GM13977 (cell line): Measurements from ENCODE around the gene DLX4.

Experiments
- DNase-seq: peaks from one replicate; pipeline ENCODE4 v3.0.0; 2012; ENCODE audit warnings: low spot score
- CTCF ChIP-seq: IDR thresholded peaks from 2 replicates; pipeline ENCODE4 v1.5.1; 2012; ENCODE audit warnings: mild to moderate bottlenecking, control low read depth; ENCODE audit not compliant: insufficient read depth; ENCODE audit errors: extremely low read depth, missing control alignments
- in situ Hi-C: fragments of 300-500 bp; cut with MboI; formaldehyde crosslinking; loops from one replicate; pipeline ENCODE4 v1.12.0; 2022; ENCODE audit warnings: low sequenced_read_pairs, low pct_unique_long_range_greater_than_20kb, mixed read lengths, inconsistent platforms; ENCODE audit not compliant: unreplicated experiment

DLX4 gene

DNA sequence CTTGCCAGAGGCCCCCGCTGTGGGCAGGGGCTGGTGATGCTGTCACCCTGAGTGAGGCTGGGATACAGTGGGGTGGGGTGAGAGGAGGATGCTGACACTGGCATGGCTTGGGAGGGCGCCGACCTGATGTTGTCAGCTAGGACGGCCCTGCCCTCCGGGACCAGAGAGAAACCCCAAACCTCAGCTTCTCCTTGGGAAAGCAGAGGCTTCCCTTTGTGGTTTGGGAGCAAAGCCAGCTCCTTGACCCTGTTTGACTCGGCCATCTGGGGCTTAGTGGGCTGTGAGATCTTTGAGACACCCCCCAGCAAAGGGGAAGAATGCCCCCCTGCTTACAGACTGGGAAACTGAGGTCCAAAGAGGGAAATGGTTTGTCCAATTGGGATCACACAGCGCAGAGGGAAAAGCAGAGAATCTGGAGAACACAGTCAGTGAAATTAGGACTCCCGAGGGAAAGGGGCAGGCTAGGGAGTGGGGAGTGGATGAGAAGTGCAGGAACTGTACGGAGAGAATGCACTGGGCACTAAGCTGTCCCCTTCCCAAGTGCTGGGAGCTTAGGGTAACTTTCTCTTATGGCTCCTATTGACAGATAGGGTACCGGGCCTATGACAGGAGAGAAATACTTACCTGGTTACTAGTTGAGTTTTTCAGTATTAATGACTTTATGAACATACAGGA, 40.7 kb upstream of the DLX4 start:
- TF ChIP-seq CTCF = no peak
- in situ Hi-C loops = no loop called here
- no peak for DNase-seq

DNA sequence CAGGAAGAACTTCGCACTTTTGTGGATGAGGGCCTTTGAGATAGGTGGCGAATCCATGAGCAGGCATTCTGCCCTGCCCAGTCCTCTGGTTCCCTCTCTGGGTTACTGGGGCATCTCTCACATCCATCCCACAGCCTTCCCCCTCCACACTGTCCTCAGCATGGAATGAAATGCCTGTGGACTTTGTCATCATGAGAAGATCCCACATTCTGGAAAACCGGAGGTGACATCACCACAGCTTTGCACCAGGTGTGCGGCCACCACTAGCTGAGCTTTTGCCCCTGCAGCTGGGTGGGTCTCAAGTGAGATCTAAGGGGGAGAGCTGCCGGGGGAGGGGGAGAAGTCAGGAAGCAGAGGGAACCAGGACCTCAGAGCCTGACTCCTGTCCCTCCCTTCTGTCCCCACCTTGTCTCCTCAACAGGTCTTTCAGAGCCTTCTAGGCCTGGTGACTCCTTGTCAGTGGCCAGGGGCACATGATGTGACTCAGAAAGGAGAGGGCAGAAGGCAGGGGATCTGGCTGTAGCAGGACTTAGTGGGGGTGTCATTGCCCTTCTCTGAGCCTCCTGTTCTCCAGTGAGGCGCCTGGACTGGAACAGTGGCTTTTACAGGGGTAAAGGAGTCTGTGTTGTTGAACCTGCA, 40.0 kb upstream of the DLX4 start:
- DNase-seq = no peak
- no peak for TF ChIP-seq CTCF
- in situ Hi-C loops = no loop called here

DNA sequence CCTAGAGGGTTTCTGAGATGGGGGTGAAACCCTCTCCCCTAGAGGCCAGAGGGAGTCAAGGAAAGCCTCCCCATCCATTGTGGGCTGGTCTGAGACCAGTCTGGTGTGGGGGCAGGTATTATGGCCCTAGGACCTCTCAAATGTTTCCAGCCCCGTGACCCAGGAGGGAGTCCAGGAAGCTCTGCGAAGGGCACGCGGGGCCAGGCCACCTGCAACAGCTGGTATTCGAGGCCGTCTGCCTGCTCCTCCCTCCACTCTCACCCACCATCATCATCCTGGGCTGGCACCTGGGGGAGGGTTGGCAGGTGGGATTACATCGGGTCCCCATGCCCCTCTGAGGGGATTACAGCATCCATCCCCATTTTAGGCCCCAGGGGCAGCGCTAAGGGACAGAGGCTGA, 38.1 kb upstream of the DLX4 start:
- in situ Hi-C loops = no loop called here
- DNase-seq = no peak
- TF ChIP-seq CTCF = no peak

DNA sequence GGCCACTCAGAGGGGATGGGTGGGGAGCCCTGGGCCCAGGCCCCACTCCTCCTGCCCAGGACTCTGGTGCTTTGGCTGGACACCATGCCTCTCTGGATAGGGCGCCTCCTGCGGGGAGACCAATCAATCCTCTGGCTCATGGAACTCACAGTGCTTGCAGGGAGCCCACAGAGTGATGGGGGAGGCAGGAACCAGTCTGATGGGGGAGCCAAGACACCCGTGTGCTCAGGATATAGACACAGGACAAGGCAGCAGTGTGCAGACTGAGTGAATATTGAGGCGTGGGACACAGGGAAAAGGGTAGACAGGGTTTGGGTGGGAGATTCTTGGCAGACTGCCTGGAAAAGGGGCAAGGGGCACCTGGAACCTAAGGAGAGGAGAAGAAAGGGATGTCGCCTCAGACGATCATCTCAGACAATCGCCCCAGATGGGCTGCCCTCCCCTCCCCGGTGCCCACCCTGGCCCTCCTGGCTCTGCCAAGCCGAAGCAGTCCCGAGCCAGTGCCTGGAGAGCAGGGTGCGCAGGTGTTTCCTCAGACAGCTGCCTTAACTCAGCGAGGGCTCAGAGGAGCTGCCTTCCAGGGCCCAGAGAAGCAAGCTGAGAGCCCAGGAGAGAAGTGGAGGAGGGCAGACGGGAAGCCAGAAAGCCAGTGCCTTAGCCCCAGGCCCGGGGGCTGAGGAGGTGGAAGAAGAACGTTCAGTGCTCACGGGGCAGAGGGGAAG, 37.4 kb upstream of the DLX4 start:
- no peak for TF ChIP-seq CTCF
- DNase-seq = no peak
- in situ Hi-C loops = no loop called here

DNA sequence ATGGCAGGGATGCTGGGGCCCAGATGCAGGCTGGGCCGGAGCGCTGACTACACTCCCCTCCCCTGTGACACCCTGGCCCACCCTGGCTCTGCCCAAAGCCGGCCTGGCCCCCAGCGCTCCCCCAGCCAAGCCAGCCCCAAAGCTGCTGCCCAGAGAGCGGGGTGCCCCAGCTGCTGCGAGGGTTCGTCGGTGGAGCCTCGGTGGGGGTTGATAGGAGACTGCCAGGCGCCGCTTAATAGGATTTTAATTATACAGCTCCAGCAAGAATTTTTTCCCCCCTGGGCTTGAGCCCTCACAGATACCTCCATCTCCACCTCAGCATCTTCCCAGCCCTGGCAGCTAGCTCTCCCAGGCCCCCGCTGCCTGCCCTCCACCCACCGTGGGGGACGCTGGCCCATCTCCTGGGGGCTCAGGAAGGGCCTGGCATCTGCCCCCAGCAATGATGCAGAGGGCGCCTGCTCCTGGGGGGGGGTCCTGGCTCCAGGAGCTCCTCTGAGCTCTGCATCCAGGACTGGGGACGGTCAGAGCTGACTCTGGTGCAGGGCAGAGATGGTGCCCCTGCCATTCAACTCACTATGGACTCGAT, 36.8 kb upstream of the DLX4 start:
- no peak for DNase-seq
- TF ChIP-seq CTCF = no peak
- in situ Hi-C loops = no loop called here

DNA sequence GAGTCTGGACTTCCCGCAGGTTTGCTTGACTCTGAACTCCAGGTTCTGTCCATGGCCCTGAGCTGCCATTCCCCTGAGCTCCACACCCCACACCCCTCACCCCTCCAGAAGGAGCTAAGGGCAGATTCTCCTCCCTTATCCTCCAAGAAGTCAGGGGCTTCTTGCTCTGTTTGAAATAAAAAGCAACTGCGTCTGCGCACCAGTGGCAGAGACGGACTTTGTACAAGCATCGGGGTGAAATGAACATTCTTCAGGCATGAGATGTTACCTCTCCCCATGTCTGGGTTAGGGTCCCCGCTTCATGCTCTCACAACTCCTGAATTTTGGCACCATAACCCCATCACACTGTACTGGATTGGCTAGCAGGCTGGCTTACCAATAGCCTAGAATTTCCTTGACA, 36.1 kb upstream of the DLX4 start:
- no peak for TF ChIP-seq CTCF
- no peak for DNase-seq
- in situ Hi-C loops = no loop called here
